ENCODE results near the gene CCK.

Gene CCK

DNA sequence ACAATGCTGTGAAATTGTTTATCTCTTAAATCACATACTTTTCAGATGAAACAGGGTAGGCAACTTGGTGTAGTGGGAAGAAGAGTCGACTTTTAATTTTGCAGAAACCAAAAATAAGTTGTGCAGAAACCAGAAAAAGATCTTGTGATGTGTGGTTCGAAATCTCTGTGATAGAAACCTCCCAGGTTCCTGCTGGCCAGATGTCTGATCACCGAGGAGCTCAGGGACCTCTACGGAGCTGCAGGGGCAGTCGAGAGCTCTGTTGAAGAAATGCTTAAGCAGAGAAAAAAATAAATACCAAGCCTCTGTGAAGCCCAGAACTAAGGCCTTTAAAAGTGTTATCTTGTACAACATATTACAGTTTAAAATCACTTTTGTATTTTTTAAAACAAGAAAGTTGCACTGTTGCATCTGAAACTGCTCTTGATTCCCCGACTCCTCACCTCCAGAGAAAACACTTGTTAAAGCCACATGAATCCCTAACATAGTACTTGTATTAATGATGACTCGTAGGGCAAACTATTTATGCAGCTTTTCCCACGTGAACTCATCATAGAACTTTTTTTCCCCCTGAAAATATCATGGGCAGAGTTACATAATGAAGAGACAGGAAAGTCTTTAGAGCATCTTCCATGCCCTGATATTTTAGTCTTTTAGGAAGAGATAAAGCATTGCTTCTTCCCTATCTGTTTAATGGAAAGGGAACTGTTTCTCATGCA, 51.3 kb downstream of the CCK start:
- no peak overlapping the region for H3K4me3 ChIP-seq (ENCODE audit: low read depth in 1 of 5, low read length in 5 of 5)
- peaks cover 11 to 88% (median 69%) of the 10 kb centered on the region in 5 donors for H3K36me3 ChIP-seq (ENCODE audit: control insufficient read depth in 5 of 5, insufficient read depth in 5 of 5, low read length in 5 of 5)
- no peak overlapping the region for H3K27ac ChIP-seq (ENCODE audit: low read depth, low read length)
- peak overlapping the region in 1 of 5 donors; percentile 17 for H3K9ac ChIP-seq (ENCODE audit: low read length in 5 of 5)
- H3K4me1 ChIP-seq (ENCODE audit: control insufficient read depth in 5 of 5, insufficient read depth in 5 of 5, low read length in 5 of 5), result peaks cover 0 to 3% (median 0%) of the 10 kb centered on the region in 5 donors
- H3K9me3 ChIP-seq (ENCODE audit: control insufficient read depth in 5 of 5, low read length in 5 of 5), result no peaks in the 10 kb centered on the region
- H3K27me3 ChIP-seq (ENCODE audit: control insufficient read depth in 5 of 5, insufficient read depth in 4 of 5, low read length in 5 of 5), result no peaks in the 10 kb centered on the region

DNA sequence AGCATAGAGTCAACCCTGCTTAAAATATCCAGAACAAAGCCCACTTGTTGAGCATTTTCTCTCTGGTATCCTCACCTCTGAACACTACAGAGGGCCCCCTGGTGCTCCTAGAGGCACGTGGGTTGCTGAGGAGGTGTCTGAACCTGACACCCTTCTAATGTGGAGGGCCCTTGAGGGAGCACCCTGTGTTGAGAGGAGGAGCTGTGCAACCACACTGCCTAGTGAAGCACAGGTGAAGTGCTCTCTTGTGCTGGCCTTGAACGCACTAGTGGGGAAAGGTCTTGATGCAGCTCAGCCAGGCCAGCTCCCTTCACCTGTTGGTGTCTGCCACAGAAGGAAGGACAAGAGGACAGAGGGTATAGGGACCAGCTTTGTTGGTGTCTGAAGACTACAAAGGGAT, 51.9 kb downstream of the CCK start:
- Histone ChIP-seq H3K4me3 (ENCODE audit: low read depth in 1 of 5, low read length in 5 of 5) (no peak overlapping the region), H3K4me1 (ENCODE audit: control insufficient read depth in 5 of 5, insufficient read depth in 5 of 5, low read length in 5 of 5) (peaks cover 0 to 3% (median 0%) of the 10 kb centered on the region in 5 donors), H3K9ac (ENCODE audit: low read length in 5 of 5) (peak overlapping the region in 1 of 5 donors; percentile 17), H3K36me3 (ENCODE audit: control insufficient read depth in 5 of 5, insufficient read depth in 5 of 5, low read length in 5 of 5) (peaks cover 14 to 89% (median 71%) of the 10 kb centered on the region in 5 donors), H3K27me3 (ENCODE audit: control insufficient read depth in 5 of 5, insufficient read depth in 4 of 5, low read length in 5 of 5) (no peaks in the 10 kb centered on the region), H3K9me3 (ENCODE audit: control insufficient read depth in 5 of 5, low read length in 5 of 5) (no peaks in the 10 kb centered on the region), H3K27ac (ENCODE audit: low read depth, low read length) (no peak overlapping the region)

DNA sequence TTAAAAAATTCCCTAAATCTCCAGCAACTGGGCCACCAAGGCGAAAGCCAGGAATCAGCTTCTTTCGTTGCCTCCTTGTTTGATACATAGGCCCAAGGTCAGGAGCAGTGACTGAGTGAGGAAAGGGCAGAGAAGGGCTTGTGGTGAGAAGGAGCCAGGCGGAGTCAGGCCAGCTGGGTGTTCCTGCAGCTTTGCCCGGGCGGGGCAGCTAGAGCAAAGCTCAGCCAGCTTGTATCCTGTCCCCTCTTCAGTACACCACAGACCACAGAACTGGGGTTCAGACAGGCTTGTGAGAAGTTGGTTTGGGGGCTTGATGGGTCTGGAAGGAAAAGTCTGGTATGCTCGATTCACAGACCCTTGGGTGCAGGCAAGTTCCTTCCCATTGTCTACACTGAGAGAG, 52.6 kb downstream of the CCK start:
- no peak overlapping the region for H3K4me3 ChIP-seq (ENCODE audit: low read depth in 1 of 5, low read length in 5 of 5)
- no peaks in the 10 kb centered on the region for H3K9me3 ChIP-seq (ENCODE audit: control insufficient read depth in 5 of 5, low read length in 5 of 5)
- H3K27me3 ChIP-seq (ENCODE audit: control insufficient read depth in 5 of 5, insufficient read depth in 4 of 5, low read length in 5 of 5), result no peaks in the 10 kb centered on the region
- H3K36me3 ChIP-seq (ENCODE audit: control insufficient read depth in 5 of 5, insufficient read depth in 5 of 5, low read length in 5 of 5), result peaks cover 18 to 90% (median 72%) of the 10 kb centered on the region in 5 donors
- no peak overlapping the region for H3K27ac ChIP-seq (ENCODE audit: low read depth, low read length)
- peaks cover 0 to 3% (median 0%) of the 10 kb centered on the region in 5 donors for H3K4me1 ChIP-seq (ENCODE audit: control insufficient read depth in 5 of 5, insufficient read depth in 5 of 5, low read length in 5 of 5)
- no peak overlapping the region for H3K9ac ChIP-seq (ENCODE audit: low read length in 5 of 5)

DNA sequence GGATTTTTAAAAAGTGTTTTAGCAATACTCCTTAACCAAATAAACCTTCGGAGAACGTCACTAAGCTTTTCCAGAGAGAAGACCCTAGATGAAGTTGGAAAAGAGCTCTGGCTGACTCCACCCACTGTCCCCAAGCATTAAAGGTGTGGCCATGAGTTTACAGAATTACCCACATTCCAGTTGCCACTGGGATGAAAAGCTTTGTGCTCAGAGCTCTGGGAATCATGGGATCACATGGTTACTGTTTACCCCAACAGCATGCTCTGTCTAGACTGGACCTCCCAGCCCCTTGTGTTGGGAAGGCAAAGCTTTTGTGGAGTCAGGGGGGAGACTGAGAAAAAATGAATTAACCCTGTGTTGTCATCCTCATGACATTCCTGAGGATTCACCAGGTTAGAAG, 55.3 kb downstream of the CCK start:
- no peak overlapping the region for H3K4me3 ChIP-seq (ENCODE audit: low read depth in 1 of 5, low read length in 5 of 5)
- H3K9me3 ChIP-seq (ENCODE audit: control insufficient read depth in 5 of 5, low read length in 5 of 5), result no peaks in the 10 kb centered on the region
- no peak overlapping the region for H3K27ac ChIP-seq (ENCODE audit: low read depth, low read length)
- H3K4me1 ChIP-seq (ENCODE audit: control insufficient read depth in 5 of 5, insufficient read depth in 5 of 5, low read length in 5 of 5), result peaks cover 0 to 3% (median 0%) of the 10 kb centered on the region in 5 donors
- peaks cover 21 to 92% (median 79%) of the 10 kb centered on the region in 5 donors for H3K36me3 ChIP-seq (ENCODE audit: control insufficient read depth in 5 of 5, insufficient read depth in 5 of 5, low read length in 5 of 5)
- H3K27me3 ChIP-seq (ENCODE audit: control insufficient read depth in 5 of 5, insufficient read depth in 4 of 5, low read length in 5 of 5), result no peaks in the 10 kb centered on the region
- no peak overlapping the region for H3K9ac ChIP-seq (ENCODE audit: low read length in 5 of 5)

DNA sequence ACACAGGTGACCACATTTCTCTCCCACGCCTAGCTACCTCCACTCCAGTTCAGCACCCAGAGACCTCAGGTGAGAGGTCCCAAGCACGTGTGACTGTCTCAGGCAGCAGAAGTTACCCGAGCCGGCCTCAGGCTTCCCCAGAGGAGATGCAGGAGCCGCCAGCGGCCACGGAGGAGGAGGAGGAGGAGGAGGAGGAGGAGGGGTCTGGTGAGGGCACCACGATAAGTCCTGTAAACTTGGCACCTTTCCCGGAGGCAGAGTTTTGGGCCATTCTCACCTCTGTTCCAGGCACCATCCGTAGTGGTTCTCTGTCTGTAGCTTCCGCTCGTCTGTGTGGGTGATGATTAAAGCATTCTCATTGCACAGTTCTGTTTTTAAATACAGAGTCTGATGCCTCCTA, 56.1 kb downstream of the CCK start:
- Histone ChIP-seq H3K36me3 (ENCODE audit: control insufficient read depth in 5 of 5, insufficient read depth in 5 of 5, low read length in 5 of 5) (peaks cover 24 to 90% (median 78%) of the 10 kb centered on the region in 5 donors), H3K9me3 (ENCODE audit: control insufficient read depth in 5 of 5, low read length in 5 of 5) (no peaks in the 10 kb centered on the region), H3K9ac (ENCODE audit: low read length in 5 of 5) (no peak overlapping the region), H3K27ac (ENCODE audit: low read depth, low read length) (no peak overlapping the region), H3K4me3 (ENCODE audit: low read depth in 1 of 5, low read length in 5 of 5) (no peak overlapping the region), H3K4me1 (ENCODE audit: control insufficient read depth in 5 of 5, insufficient read depth in 5 of 5, low read length in 5 of 5) (peaks cover 0 to 3% (median 0%) of the 10 kb centered on the region in 5 donors), H3K27me3 (ENCODE audit: control insufficient read depth in 5 of 5, insufficient read depth in 4 of 5, low read length in 5 of 5) (no peaks in the 10 kb centered on the region)
